HG03571 (cell line): ENCODE measurements around the gene NAA25.
A peak's percentile ranks its signal among the peaks of the same experiment; 100 is the strongest.
"Not testable (repeated sequence)": the region's sequence is repeated elsewhere in the genome, so short reads cannot be mapped to it uniquely, and the experiment has no call there.

ENCODE experiments used
- ATAC-seq: cut with Tn5 transposase; IDR thresholded peaks from one replicate; pipeline ENCODE4 v1.9.1; 2021; ENCODE audit not compliant: unreplicated experiment

Gene NAA25

DNA sequence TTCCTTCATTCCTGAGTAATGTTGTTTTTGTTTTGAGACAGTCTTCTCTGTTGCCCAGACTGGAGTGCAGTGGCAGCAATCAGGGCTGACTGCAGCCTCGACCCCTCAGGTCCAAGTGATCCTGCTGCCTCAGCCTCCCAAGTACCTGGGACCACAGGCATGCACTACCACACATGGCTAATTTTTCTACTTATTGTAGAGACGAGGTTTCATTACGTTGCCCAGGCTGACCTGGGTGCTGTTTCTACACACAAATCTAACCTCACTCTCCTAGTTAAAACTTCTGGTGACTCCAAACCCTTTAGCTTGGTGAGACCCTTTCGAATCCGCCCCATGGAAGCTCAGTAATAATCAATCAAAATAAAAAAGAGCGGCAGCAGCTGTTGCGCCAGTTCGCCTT, 96.9 kb downstream of the NAA25 start:
- ATAC-seq: no peak

- ATAC-seq: no peak
These were observed 97.9 kb downstream of the NAA25 start for GRCh38 chr12:112010415-112011344.

DNA sequence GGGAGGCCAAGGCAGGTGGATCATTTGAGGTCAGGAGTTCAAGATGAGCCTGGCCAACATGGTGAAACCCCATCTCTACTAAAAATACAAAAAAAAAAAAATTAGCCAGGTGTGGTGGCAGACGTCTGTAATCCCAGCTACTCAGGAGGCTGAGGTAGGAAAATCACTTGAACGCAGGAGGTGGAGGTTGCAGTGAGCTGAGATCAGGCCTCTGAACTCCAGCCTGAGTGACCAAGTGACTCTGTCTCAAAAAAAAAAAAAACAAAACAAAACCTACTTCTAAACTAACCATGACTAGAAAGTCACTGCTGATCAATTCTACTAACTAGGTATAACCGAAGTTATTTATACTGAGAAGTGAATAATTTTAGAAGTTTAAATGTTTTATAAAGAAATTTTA, 99.0 kb downstream of the NAA25 start:
- ATAC-seq: not testable (repeated sequence)

DNA sequence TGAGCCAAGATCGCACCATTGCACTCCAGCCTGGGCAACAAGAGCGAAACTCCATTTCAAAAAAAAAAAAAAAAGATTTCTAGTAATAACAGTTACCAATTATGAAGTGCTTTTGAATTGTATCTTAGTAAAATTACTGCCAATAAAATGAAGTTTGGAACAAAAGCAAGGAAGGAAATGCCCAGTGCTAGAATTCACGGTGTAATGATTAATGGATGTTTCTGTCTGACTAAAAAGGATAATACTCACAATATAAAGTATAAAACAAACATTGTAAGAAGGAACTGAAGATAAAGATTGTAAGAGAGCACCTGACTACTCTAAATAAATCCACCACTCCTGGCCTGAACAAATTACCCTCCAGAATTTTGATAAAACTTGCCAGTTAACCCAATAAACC, 99.7 kb downstream of the NAA25 start:
- ATAC-seq: no peak

GRCh38 chr12:112007945-112008344, 100.6 kb downstream of the NAA25 start:
- no peak for ATAC-seq

DNA sequence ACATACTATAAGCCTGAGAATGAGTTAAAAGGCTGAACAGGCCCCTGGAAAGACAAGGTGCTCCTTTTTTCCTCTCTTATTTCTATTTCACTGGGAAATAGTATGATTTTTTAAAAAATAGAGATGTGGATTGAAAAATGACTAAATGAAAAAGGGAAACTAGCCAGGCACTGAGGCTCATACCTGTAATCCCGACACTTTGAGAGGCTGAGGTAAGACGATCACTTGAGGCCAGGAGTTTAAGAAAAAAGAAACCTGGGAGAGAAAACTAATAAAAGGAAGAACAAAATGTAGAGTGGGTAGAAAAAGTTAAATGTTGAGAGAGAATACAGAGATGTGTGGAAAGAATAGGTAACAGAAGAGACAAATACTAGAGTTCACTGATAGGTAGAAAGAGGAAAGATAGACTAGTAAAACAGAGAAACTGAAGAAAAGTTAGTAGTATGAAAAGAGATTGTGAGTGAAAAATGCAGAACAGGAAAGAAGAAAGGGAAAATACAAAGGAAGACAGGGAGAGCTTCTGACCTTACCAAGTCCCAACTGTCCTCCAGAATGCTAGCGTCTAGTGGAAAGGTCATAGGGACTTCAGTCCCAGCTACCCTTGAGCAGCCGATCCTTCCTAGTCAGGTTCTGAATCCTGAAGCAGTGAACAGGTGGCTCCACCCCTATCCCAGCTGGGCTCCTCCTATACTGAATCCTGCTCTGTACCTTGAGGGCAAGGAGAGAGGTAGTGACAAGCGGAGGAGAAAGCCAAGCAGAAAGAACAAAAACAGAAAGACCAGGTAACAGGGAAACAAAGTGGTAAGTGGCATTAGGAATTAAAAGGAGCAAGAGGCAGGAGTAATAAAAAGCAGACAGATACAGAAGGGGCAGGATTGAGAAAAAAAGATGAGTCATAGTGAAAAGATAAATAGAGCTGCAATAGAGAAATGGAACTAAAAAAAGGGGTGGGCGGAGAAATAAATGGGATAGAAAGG, 102.9 kb downstream of the NAA25 start:
- ATAC-seq: no peak

DNA sequence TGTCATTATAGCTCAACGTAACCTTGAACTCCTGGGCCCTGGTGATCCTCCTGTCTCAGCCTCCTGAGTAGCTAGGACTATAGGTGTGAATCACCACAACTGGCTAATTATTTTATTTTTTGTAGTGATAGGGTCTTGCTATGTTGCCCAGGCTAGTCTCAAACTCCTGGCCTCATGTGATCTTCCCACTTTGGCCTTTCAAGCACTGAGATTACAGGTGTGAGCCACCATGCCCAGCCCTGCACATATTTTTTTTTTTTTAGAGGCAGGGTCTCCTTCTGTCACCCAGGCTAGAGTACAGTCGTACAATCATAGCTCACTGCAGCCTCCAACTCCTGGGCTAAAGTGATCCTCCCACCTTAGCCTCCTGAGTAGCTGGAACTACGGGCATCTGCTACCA, 104.5 kb downstream of the NAA25 start:
- no peak for ATAC-seq

- ATAC-seq: no peak
These were observed 107.0 kb downstream of the NAA25 start for GRCh38 chr12:112001576-112001975.

DNA sequence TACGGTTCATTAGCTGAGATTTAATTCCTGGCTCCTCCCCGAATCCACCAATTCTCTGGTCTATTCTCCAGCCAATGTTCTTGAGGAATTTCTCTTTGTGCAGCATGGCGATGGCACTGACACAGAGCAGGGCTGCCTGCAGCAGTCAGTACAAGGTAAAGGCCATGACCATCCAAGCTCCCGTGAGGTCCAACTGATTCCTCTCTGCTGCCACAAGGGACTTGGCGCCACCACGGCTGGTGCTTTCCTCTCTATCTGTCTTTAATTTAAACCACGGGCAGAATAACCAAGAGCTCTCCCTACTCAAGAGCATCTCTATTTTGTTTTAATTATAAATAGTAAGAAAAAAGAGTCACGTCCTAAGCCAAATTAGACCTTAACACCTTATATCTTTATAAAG, 107.8 kb downstream of the NAA25 start:
- no peak for ATAC-seq

DNA sequence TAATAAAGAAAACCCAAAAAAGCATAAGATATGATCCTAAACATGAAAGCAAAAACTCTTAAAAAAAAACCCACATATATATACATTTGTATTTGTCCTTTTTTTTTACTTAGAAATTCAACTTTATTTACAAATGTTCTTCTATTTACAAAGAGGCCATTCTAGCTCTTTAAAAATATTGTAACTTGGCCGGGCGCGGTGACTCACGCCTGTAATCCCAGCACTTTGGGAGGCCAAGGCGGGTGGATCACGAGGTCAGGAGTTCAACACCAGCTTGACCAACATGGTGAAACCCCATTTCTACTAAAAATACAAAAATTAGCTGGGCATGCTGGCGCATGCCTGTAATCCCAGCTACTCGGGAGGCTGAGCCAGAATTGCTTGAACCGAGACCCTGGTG, 109.5 kb downstream of the NAA25 start:
- ATAC-seq: not testable (repeated sequence)

DNA sequence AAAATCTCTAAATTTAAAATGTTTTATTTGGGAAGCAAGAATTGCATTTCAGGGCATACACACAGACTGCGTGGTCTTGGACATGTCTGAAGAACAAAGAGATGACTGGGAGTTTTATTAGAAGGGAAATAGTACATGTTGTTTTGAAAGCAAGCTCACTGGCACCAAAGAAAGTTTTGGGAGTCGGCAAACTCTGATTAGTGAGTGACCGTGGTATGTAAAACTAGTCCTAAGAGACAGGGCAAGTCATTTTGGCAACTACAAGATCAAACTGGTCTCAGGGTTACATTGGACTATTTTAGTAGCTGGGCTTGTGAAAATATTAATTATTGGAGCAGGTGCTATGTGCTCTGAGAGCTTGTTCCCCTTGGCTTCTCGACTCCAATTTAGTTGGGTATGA, 110.6 kb downstream of the NAA25 start:
- ATAC-seq: no peak

- no peak for ATAC-seq
These were observed 111.3 kb downstream of the NAA25 start for GRCh38 chr12:111997300-111997699.

DNA sequence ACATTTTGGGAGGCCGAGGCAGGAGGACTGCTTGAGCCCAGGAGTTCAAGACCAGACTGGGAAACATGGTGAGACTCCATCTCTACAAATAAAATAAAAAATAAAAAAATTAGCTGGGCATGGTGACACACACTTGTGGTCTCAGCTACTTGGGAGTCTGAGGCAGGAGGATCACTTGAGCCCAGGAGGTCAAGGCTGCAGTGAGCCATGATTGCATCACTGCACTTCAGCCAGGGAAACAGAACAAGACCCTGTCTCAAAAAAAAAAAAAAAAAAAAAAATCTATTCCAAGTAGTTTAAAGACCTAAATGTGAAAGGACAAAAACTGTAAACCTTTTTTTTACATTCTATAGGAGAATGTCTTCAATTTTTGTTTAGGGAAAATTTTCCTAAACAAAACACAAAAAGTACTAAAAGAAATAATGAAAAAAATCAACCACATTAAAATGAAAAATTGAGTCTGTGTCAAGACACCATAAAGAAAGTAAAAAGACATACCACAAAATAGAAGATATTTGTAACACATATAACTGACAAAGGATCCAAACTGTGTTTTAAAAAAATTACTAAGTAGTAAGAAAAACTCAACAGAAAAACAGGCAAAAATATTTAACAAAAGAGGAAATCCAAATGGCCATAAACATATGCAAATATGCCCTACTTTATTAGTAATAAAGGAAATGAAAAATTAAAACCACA, 112.7 kb downstream of the NAA25 start:
- ATAC-seq: no peak

- not testable (repeated sequence) for ATAC-seq
These were observed 114.1 kb downstream of the NAA25 start for GRCh38 chr12:111994211-111995111.

- ATAC-seq: peak; percentile 58
These were observed 115.1 kb downstream of the NAA25 start for GRCh38 chr12:111993292-111994150.

- no peak for ATAC-seq
These were observed 116.1 kb downstream of the NAA25 start for GRCh38 chr12:111992464-111992863.

DNA sequence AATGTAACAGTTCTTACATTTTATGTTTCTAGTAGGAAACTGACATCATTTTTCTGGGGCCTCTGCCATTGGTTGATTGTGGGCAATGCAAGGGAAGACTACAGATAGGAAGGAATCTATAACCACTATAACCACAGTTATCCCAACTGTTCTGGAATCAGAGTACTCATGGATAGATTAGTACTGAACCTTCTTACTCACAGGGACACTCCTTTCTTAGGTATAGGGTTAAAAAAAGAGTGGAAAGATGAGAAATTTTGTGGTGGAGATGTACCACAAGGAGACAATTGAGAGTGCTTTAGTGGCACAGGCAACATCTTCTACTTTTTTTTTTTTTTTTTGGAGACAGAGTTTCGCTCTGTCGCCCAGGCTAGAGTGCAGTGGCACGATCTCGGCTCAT, 116.6 kb downstream of the NAA25 start:
- no peak for ATAC-seq

DNA sequence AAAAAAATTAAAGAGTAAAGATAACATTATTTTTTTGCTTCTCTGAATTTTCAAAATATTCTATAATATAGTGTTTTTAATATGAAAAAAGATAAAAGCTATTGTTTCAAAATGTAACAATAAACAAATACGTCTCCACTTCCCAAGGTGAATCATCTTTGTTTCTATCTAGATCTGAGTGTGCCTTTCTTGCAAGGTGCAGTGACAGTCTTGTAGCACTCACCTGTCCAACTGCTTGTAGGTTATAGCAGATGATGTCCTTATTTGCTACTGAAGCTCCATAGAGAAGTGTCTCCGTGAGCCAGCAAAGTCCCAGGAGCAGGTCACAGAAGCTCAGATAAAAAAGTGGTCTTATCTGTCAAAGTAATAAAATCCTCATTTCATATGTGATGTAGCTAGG, 117.0 kb downstream of the NAA25 start:
- no peak for ATAC-seq

GRCh38 chr12:111984820-111985219, 123.8 kb downstream of the NAA25 start:
- ATAC-seq: no peak
